Endothelial cell (in vitro differentiated cells): ENCODE results near the gene TPRG1. TPM values are rescaled to one million over a fixed set of nuclear protein-coding genes. Genes with fewer than 3 reads are reported as not detected.

ENCODE experiments used
- DNase-seq: peaks from one replicate; pipeline ENCODE4 v3.0.0; 2021; ENCODE audit warnings: low spot score
- H3K27ac Mint-ChIP-seq: one replicate; pipeline ENCODE4 v1.8.0; 2021; ENCODE audit warnings: mixed read lengths, inconsistent platforms; ENCODE audit not compliant: unreplicated experiment
- H3K27me3 Mint-ChIP-seq: one replicate; pipeline ENCODE4 v1.8.0; 2021; ENCODE audit warnings: mild to moderate bottlenecking, moderate library complexity, mixed read lengths, inconsistent platforms; ENCODE audit not compliant: unreplicated experiment
- H3K36me3 Mint-ChIP-seq: one replicate; pipeline ENCODE4 v1.8.0; 2021; ENCODE audit warnings: mild to moderate bottlenecking, low read depth, mixed read lengths, inconsistent platforms; ENCODE audit not compliant: unreplicated experiment
- H3K4me1 Mint-ChIP-seq: one replicate; pipeline ENCODE4 v1.8.0; 2021; ENCODE audit warnings: mild to moderate bottlenecking, mixed read lengths, inconsistent platforms; ENCODE audit not compliant: unreplicated experiment
- H3K4me3 Mint-ChIP-seq: one replicate; pipeline ENCODE4 v1.8.0; 2021; ENCODE audit warnings: mild to moderate bottlenecking, mixed read lengths, inconsistent platforms; ENCODE audit not compliant: unreplicated experiment
- H3K9me3 Mint-ChIP-seq: one replicate; pipeline ENCODE4 v1.8.0; 2021; ENCODE audit warnings: mixed read lengths, inconsistent platforms; ENCODE audit not compliant: unreplicated experiment
- CTCF ChIP-seq: fragments of 200-600 bp; sonication (generic); IDR thresholded peaks from one replicate; pipeline ENCODE4 v1.5.0; 2021; ENCODE audit warnings: antibody characterized with exemption; ENCODE audit not compliant: unreplicated experiment
- total RNA-seq: library from RNA; stranded (reverse); fragmentation: NEBNext Ultra II Directional; extraction: Animal tissue kit (Norgen Biotek cat#: 25700); gene quantifications from one replicate; pipeline ENCODE4 v1.2.1, GENCODE V29; 2021; ENCODE audit not compliant: unreplicated experiment

TPRG1 gene
- total RNA-seq, 1 donor from 2014 or later: 2.1 TPM

DNA sequence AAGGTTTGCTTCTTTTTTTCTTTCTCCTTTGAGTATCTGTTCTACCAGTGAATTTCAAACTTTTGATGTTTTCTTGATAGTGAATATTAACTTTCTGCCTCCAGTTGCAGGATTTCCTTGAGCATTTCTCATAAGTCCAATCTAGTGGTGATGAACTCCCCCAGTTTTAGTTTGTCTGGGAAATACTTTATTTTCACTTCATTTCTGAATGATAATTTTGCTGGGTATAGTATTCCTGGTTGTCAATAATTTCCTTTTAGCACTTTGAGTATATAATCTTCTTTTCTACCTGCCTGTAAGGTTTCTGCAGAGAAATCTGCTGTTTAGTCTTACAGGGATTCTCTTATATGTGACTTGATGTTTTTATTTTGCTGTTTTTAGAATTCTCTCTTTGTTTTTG, 21.0 kb downstream of the TPRG1 start:
- H3K27me3 Mint-ChIP-seq: peaks cover 1% of the 10 kb centered on the region
- peaks cover 14% of the 10 kb centered on the region for H3K36me3 Mint-ChIP-seq
- no peak for TF ChIP-seq CTCF
- peaks cover 5% of the 10 kb centered on the region for H3K9me3 Mint-ChIP-seq
- no peak overlapping the region for H3K4me3 Mint-ChIP-seq
- no peak for DNase-seq
- no peak overlapping the region for H3K27ac Mint-ChIP-seq
- no peaks in the 10 kb centered on the region for H3K4me1 Mint-ChIP-seq

- H3K27ac Mint-ChIP-seq: no peak overlapping the region
- H3K36me3 Mint-ChIP-seq: peaks cover 14% of the 10 kb centered on the region
- H3K4me1 Mint-ChIP-seq: no peaks in the 10 kb centered on the region
- H3K9me3 Mint-ChIP-seq: peaks cover 5% of the 10 kb centered on the region
- peaks cover 1% of the 10 kb centered on the region for H3K27me3 Mint-ChIP-seq
- no peak for TF ChIP-seq CTCF
- no peak overlapping the region for H3K4me3 Mint-ChIP-seq
- no peak for DNase-seq
Observed at GRCh38 chr3:189195302-189195701, 23.5 kb downstream of the TPRG1 start.

- H3K27me3 Mint-ChIP-seq: no peaks in the 10 kb centered on the region
- H3K27ac Mint-ChIP-seq: no peak overlapping the region
Observed at GRCh38 chr3:189202106-189202505, 30.3 kb downstream of the TPRG1 start.

DNA sequence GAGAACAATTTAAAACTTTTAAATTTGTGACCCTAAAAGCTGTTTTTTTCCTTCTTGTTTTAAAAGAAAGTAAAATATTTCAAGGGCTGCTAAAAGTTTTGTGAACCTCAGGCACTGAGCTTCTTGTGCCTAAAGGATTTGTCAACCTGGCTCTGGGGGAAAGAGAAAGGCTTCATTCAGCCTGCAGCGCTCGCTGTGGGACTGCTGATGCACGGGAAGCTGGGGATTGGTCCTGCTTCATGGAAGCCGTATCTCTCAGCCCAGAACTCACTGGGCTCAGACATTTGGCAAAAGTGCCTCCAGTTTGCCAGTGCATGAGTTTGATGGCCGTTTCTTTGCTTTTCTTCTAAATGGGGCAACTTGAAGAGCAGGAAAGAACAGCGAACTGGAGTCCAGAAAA, 30.8 kb downstream of the TPRG1 start:
- no peaks in the 10 kb centered on the region for H3K27me3 Mint-ChIP-seq
- no peaks in the 10 kb centered on the region for H3K9me3 Mint-ChIP-seq
- no peak for TF ChIP-seq CTCF
- no peak overlapping the region for H3K27ac Mint-ChIP-seq
- no peak for DNase-seq
- H3K4me3 Mint-ChIP-seq: no peak overlapping the region
- H3K4me1 Mint-ChIP-seq: peaks cover 23% of the 10 kb centered on the region
- H3K36me3 Mint-ChIP-seq: no peaks in the 10 kb centered on the region

More at GRCh38 chr3:189202106-189202505, 30.3 kb downstream of the TPRG1 start:
- TF ChIP-seq CTCF: no peak
- H3K4me1 Mint-ChIP-seq: peaks cover 23% of the 10 kb centered on the region
- no peaks in the 10 kb centered on the region for H3K36me3 Mint-ChIP-seq
- H3K9me3 Mint-ChIP-seq: peaks cover 3% of the 10 kb centered on the region
- H3K4me3 Mint-ChIP-seq: no peak overlapping the region
- no peak for DNase-seq

GRCh38 chr3:189204167-189204866, 32.5 kb downstream of the TPRG1 start:
- peak overlapping the region; percentile 96 for H3K27ac Mint-ChIP-seq
- DNase-seq: peak; percentile 12

More at GRCh38 chr3:189204167-189204866, 32.5 kb downstream of the TPRG1 start:
- Mint-ChIP-seq H3K36me3 (no peaks in the 10 kb centered on the region), H3K4me3 (no peak overlapping the region), H3K4me1 (peaks cover 23% of the 10 kb centered on the region), H3K27me3 (no peaks in the 10 kb centered on the region), H3K9me3 (no peaks in the 10 kb centered on the region)
- no peak for TF ChIP-seq CTCF
